Thyroid gland (tissue), 4 donors: ENCODE data around the gene TRRAP. TPM values are rescaled to one million over a fixed set of nuclear protein-coding genes. Genes with fewer than 3 reads are reported as not detected.

Source experiments
- DNase-seq, 2 donors: peaks; one replicate each; pipeline ENCODE4 v3.0.0-alpha.2; 2019
- H3K27ac ChIP-seq, 3 donors: fragments of 200-600 bp; sonication (generic); 1 replicate in 2 of 3; 2 replicates in 1 of 3; pipeline ENCODE4 v1.5.1; 2016 to 2019; ENCODE audit warnings: mild to moderate bottlenecking in 1 of 3, moderate library complexity in 1 of 3
- H3K27me3 ChIP-seq: fragments of 200-600 bp; sonication (generic); one replicate; pipeline ENCODE4 v1.5.1; 2019
- H3K36me3 ChIP-seq, 2 donors: fragments of 200-600 bp; sonication (generic); one replicate each; pipeline ENCODE4 v1.5.1; 2016 to 2019
- H3K4me1 ChIP-seq, 2 donors: fragments of 200-600 bp; sonication (generic); one replicate each; pipeline ENCODE4 v1.5.1; 2017 to 2019
- H3K4me3 ChIP-seq, 3 donors: fragments of 200-600 bp; sonication (generic); replicated peaks in 1 of 3; 1 replicate in 2 of 3; 2 replicates in 1 of 3; pipeline ENCODE4 v1.5.1; 2016; ENCODE audit warnings: mild to moderate bottlenecking in 1 of 3
- H3K9me3 ChIP-seq: fragments of 200-600 bp; sonication (generic); one replicate; pipeline ENCODE4 v1.5.1; 2017
- CTCF ChIP-seq, 6 experiments: fragments of 200-600 bp in 3 of 6; fragments of 450-650 bp in 3 of 6; sonication (generic) in 3 of 6; IDR thresholded peaks; one replicate each; pipeline ENCODE4 v1.5.1; 2016 to 2019; ENCODE audit warnings: antibody characterized with exemption in 6 of 6, mild to moderate bottlenecking in 2 of 6, inconsistent platforms in 1 of 6, moderate library complexity in 1 of 6
- POLR2A ChIP-seq, 2 donors: fragments of 450-650 bp; IDR thresholded peaks; one replicate each; pipeline ENCODE4 v1.6.1; 2017; ENCODE audit warnings: antibody characterized with exemption in 2 of 2, mild to moderate bottlenecking in 2 of 2, moderate library complexity in 1 of 2
- WGBS, 2 donors: methylation state at CpG; one replicate each; pipeline ENCODE4 v1.1.5; 2017; 5-methylcytosine and 5-hydroxymethylcytosine counted together
- intact Hi-C: fragments of 100-400 bp; cut with DNase I; formaldehyde crosslinking; loops from one replicate; pipeline ENCODE4 v1.15.1; 2023
- total RNA-seq, 4 donors: library from RNA; depleted of rRNA; stranded (reverse); fragments of >200 nt; gene quantifications; one replicate each; pipeline ENCODE4 v1.2.3, GENCODE V29; 2016

Gene TRRAP
- total RNA-seq, 4 donors from 2014 or later = 43.5 to 72.6 (median 52.2) TPM

GRCh38 chr7:98976396-98977185 lies 98.3 kb downstream of the TRRAP start:
- 96 to 97% methylated on average over 29 to 30 of the region's 30 CpGs for WGBS, 2 donors
- Histone ChIP-seq H3K27me3 (no peaks in the 10 kb centered on the region), H3K36me3 (peaks cover 71 to 82% of the 10 kb centered on the region in 2 donors), H3K9me3 (no peaks in the 10 kb centered on the region), H3K4me3 (no peak overlapping the region), H3K27ac (no peak overlapping the region), H3K4me1 (no peaks in the 10 kb centered on the region)
- no peak for DNase-seq
- no peak for TF ChIP-seq CTCF (IDR thresholded peaks at IDR 0.05)
- TF ChIP-seq POLR2A (IDR thresholded peaks at IDR 0.05) = no peak
- intact Hi-C loops = no loop called here

- no peak for TF ChIP-seq CTCF (IDR thresholded peaks at IDR 0.05)
- no peak for TF ChIP-seq POLR2A (IDR thresholded peaks at IDR 0.05)
- intact Hi-C loops = no loop called here
- no peak for DNase-seq
Measured at GRCh38 chr7:98978672-98979071, 100.3 kb downstream of the TRRAP start.

GRCh38 chr7:98981701-98982100 lies 103.4 kb downstream of the TRRAP start:
- Histone ChIP-seq H3K27ac (no peak overlapping the region), H3K36me3 (peaks cover 76 to 88% of the 10 kb centered on the region in 2 donors), H3K27me3 (no peaks in the 10 kb centered on the region), H3K9me3 (no peaks in the 10 kb centered on the region), H3K4me1 (no peaks in the 10 kb centered on the region), H3K4me3 (no peak overlapping the region)
- no peak for DNase-seq
- TF ChIP-seq CTCF (IDR thresholded peaks at IDR 0.05) (no peak), POLR2A (IDR thresholded peaks at IDR 0.05) (no peak)
- 92 to 95% methylated on average over 23 of the region's 23 CpGs for WGBS, 2 donors
- intact Hi-C loops = no loop called here

More at GRCh38 chr7:98978672-98979071, 100.3 kb downstream of the TRRAP start:
- Histone ChIP-seq H3K27ac (no peak overlapping the region), H3K9me3 (no peaks in the 10 kb centered on the region), H3K27me3 (no peaks in the 10 kb centered on the region), H3K36me3 (peaks cover 71 to 82% of the 10 kb centered on the region in 2 donors), H3K4me3 (no peak overlapping the region), H3K4me1 (no peaks in the 10 kb centered on the region)
- WGBS, 2 donors = 91 to 96% methylated on average over 9 of the region's 9 CpGs

GRCh38 chr7:98982686-98983085 lies 104.4 kb downstream of the TRRAP start:
- Histone ChIP-seq H3K36me3 (peaks cover 67 to 81% of the 10 kb centered on the region in 2 donors), H3K9me3 (no peaks in the 10 kb centered on the region), H3K27me3 (no peaks in the 10 kb centered on the region), H3K4me3 (no peak overlapping the region), H3K27ac (no peak overlapping the region), H3K4me1 (no peaks in the 10 kb centered on the region)
- no peak for TF ChIP-seq CTCF (IDR thresholded peaks at IDR 0.05)
- no peak for TF ChIP-seq POLR2A (IDR thresholded peaks at IDR 0.05)
- intact Hi-C loops = no loop called here
- DNase-seq = no peak
- WGBS, 2 donors = 85 to 96% methylated on average over 7 to 8 of the region's 8 CpGs

- H3K27ac ChIP-seq = no peak overlapping the region
- peaks cover 60 to 78% of the 10 kb centered on the region in 2 donors for H3K36me3 ChIP-seq
- TF ChIP-seq POLR2A (IDR thresholded peaks at IDR 0.05) = no peak
- TF ChIP-seq CTCF (IDR thresholded peaks at IDR 0.05) = no peak
- no peaks in the 10 kb centered on the region for H3K27me3 ChIP-seq
- 92 to 94% methylated on average over 11 of the region's 11 CpGs for WGBS, 2 donors
- H3K9me3 ChIP-seq = no peaks in the 10 kb centered on the region
- DNase-seq = no peak
- no peaks in the 10 kb centered on the region for H3K4me1 ChIP-seq
- H3K4me3 ChIP-seq = no peak overlapping the region
- intact Hi-C loops = no loop called here
Measured at GRCh38 chr7:98984126-98984525, 105.8 kb downstream of the TRRAP start.
